IPS DF 6.9 (cell line): ENCODE results near the gene NTN3.

ENCODE experiments used
- DNase-seq: peaks from one replicate; pipeline ENCODE4 v3.0.0-alpha.2; 2013; ENCODE audit warnings: low read depth, low spot score
- H3K27ac ChIP-seq: one replicate; pipeline ENCODE4 v1.5.1; 2013; ENCODE audit warnings: low read length, control low read depth
- H3K27me3 ChIP-seq: 2 replicates; pipeline ENCODE4 v1.6.1; 2013; ENCODE audit warnings: mild to moderate bottlenecking, low read length; ENCODE audit not compliant: control insufficient read depth, insufficient read depth
- H3K36me3 ChIP-seq: 2 replicates; pipeline ENCODE4 v1.6.1; 2013; ENCODE audit warnings: low read length; ENCODE audit not compliant: control insufficient read depth, insufficient read depth
- H3K4me1 ChIP-seq: 2 replicates; pipeline ENCODE4 v1.6.1; 2013; ENCODE audit warnings: low read length; ENCODE audit not compliant: control insufficient read depth, insufficient read depth
- H3K4me3 ChIP-seq: 2 replicates; pipeline ENCODE4 v1.5.1; 2013; ENCODE audit warnings: mild to moderate bottlenecking, low read length
- H3K9me3 ChIP-seq: 2 replicates; pipeline ENCODE4 v1.6.1; 2013; ENCODE audit warnings: low read length, inconsistent platforms; ENCODE audit not compliant: control insufficient read depth, insufficient read depth
- WGBS: extraction: QIAGEN DNeasy Blood & Tissue Kit; methylation state at CpG from one replicate; pipeline ENCODE4 v1.1.7; 2013; ENCODE audit warnings: mixed read lengths, missing lambda C conversion rate; ENCODE audit not compliant: insufficient read length, insufficient coverage; 5-methylcytosine and 5-hydroxymethylcytosine counted together

NTN3 gene

DNA sequence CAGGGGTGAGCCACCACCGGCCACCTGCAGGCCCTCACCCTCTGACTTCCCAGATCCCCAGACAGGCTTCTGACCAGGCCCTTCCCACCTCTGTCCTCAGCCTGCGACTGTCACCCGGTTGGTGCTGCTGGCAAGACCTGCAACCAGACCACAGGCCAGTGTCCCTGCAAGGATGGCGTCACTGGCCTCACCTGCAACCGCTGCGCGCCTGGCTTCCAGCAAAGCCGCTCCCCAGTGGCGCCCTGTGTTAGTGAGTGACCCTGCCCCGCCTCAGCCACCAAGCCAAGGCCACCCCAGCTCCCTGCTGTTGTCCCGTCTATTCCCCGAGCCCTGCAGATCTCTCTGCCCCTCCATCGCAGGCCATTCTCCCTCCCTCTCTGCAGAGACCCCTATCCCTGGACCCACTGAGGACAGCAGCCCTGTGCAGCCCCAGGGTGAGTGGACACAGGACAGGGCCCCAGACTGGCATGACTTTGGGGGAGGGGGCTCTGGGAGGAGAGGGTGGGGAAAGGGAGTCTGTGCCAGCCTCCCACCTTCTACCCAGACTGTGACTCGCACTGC lies 1.9 kb downstream of the NTN3 start:
- H3K4me1 ChIP-seq: peaks cover 19% of the 10 kb centered on the region
- H3K27me3 ChIP-seq: peaks cover 17% of the 10 kb centered on the region
- no peak overlapping the region for H3K27ac ChIP-seq
- no peaks in the 10 kb centered on the region for H3K9me3 ChIP-seq
- no peak overlapping the region; the same call in 1 of the 2 replicates for H3K4me3 ChIP-seq
- no CpG with 5 or more reads among the region's 14 CpGs for WGBS
- H3K36me3 ChIP-seq: no peaks in the 10 kb centered on the region
- DNase-seq: no peak

DNA sequence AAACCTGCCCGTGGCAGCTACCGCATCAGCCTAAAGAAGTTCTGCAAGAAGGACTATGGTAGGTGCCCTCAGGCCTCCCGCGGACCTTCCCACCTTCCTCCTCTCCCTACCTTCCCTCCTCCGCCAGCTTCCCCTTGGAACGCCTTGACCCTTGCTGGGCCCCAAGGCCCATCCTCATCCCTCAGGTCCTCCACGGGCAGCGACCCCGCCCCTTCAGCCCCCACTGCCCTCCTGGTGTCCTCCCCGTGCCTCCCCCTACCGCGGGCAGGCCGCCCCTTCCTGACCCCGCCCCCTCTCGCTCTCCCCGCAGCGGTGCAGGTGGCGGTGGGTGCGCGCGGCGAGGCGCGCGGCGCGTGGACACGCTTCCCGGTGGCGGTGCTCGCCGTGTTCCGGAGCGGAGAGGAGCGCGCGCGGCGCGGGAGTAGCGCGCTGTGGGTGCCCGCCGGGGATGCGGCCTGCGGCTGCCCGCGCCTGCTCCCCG lies 2.4 kb downstream of the NTN3 start:
- H3K27me3 ChIP-seq: peaks cover 17% of the 10 kb centered on the region
- WGBS: no CpG with 5 or more reads among the region's 49 CpGs
- peak overlapping the region; percentile 36; the same call in 1 of the 2 replicates for H3K4me3 ChIP-seq
- H3K4me1 ChIP-seq: peaks cover 16% of the 10 kb centered on the region
- H3K36me3 ChIP-seq: no peaks in the 10 kb centered on the region
- no peak overlapping the region for H3K27ac ChIP-seq
- no peaks in the 10 kb centered on the region for H3K9me3 ChIP-seq
- no peak for DNase-seq

DNA sequence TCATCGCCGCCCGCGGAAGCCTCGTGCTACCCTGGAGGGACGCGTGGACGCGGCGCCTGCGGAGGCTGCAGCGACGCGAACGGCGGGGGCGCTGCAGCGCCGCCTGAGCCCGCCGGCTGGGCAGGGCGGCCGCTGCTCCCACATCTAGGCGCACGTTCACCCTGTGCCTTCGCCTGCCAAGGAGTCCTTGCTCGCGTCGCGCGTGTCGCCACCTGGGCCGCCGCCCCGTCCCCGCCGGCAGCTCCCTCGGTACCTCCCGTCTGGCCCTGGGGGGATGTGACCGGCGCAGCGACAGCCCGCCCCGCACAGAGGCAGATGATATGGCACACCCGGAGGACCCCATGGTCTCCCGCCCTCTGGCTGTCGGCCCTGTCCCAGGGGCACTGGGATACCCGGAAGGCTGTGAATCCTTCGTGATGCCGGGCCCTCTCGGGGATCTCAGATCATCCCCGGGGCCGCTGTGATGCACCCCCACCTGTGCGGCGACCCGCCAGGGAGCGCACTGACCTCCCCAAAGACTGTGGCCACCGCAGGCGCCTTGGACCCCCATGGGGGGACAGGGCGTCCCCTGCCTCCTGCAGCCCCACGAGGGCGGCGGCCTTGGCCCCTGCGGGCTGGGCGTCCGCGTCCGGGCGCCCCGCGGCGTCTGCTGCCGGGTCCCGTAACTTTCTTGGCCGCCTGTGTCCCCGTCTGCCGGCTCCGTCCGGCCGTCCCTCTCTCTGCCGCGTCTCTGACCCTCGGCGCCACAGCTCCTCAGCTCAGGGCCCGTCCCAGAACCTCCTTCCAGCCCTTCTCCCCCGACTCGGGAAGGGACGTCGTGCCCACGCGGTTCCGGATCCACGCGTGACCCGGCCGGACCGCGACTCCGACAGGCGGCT lies 3.1 kb downstream of the NTN3 start:
- DNase-seq: no peak
- H3K27me3 ChIP-seq: peaks cover 13% of the 10 kb centered on the region
- H3K4me1 ChIP-seq: peaks cover 11% of the 10 kb centered on the region

DNA sequence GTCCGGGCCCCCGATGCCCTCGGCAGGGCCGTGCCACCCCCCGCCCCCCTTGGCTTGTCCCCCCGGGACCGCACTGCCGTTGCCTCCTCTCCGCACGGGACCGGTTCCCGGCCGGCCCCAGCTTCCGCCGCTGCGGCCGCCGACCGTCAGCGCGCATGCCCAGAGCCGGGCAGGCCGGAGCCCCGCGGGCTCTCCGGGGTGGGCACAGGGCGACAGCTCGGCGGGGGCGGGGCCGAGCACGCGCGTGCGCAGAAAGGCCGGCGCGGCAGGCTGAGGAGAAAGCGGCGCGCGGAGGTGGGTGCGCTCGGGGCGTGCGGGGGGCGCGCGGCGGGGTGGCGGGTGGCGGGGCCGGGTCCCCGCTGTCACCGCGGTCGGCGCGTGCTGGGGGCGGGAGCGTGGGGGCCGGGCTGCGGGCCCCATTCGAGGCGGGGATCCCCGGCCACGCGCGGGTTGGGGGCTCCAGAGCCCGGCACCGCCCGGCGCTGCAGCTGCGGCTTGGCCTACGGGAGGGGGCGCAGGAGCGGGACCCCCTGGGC lies 3.8 kb downstream of the NTN3 start, which contains the start of gene TBC1D24:
Gene TBC1D24, plus strand, starts transcription at position 251 of the 536 bp plus-strand sequence. CDS start 21,022 bp downstream, outside the sequence.
- Histone ChIP-seq H3K27ac (no peak within 1 kb of the TSS), H3K4me3 (peak within 1 kb of the TSS; percentile 74), H3K4me1 (peaks cover 8% of the 10 kb centered on the region), H3K9me3 (no peaks in the 10 kb centered on the region), H3K27me3 (peaks cover 12% of the 10 kb centered on the region), H3K36me3 (no peaks in the 10 kb centered on the region)
- WGBS: no CpG with 5 or more reads among the region's 77 CpGs
- DNase-seq: no peak

More for the DNA sequence above, 3.1 kb downstream of the NTN3 start:
- Histone ChIP-seq H3K36me3 (no peaks in the 10 kb centered on the region), H3K9me3 (no peaks in the 10 kb centered on the region), H3K27ac (no peak overlapping the region), H3K4me3 (peak overlapping the region; percentile 74)
- WGBS: no CpG with 5 or more reads among the region's 100 CpGs

DNA sequence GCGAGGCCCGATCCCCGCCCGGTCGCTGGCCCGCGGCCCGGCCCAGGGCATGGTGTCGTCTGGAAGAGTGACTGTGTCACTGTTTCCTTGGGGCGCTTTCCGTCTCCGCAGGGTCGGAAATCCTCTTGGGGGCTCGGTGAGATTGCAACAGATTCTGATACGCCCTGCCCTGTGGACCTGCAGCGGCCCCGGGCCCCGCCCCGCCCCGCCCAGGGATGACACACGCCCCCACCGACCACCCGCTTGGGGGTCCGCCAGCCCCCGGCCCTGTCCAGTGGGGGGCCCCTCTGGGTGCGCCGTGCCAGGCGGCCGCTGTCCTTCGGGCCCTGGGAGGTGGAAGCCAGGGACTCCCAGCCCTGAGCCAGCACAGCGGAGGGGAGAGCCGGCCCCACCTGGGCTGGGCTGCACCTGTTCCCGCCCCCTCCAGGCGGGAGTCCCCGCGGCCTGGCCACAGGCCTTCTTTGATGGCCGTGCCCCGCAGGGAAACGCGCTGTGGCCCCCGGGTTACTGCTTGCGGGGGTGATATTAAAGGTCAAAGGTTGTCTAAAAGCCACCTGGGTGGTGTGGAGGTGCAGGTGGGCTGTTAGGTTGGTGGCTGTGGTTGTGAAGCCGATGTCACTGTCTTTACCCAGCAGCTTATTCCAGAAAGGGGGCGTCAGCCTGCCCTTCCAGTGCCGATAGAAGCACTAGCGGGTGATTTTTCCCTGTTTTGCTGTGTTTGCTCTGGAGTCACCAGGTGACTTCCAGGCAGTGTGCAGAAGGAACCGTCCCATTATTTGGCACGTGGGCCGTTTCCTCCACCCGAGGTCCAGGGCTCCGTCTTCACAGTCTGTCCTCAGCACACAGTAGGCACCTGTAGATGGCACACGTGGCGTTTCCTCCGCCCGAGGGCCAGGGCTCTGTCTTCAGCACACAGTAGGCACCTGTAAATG lies 4.6 kb downstream of the NTN3 start:
- no peak overlapping the region for H3K27ac ChIP-seq
- no peaks in the 10 kb centered on the region for H3K36me3 ChIP-seq
- no peak for DNase-seq
- no peaks in the 10 kb centered on the region for H3K9me3 ChIP-seq
- H3K27me3 ChIP-seq: peaks cover 7% of the 10 kb centered on the region; the same call in 1 of the 2 replicates
- peaks cover 7% of the 10 kb centered on the region for H3K4me1 ChIP-seq
- peak overlapping the region; percentile 74 for H3K4me3 ChIP-seq
- WGBS: no CpG with 5 or more reads among the region's 55 CpGs

DNA sequence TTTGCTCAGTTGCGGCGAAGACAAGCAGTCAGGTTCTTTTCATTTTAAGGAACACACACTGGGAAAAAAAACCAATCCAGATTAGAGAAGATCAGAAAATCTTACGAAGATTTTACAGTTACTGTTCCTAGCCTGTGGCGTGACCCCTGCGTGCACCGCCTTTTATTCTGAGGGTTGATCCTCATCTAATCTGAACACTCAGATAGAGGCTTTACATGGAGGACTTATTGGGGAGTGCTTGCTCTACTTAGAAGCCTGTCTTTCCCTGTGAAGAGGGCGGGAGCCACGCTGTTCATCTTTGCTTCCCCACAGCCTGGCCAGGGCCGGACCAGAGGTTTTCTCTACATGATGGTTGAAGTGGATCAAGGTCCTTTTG lies 5.2 kb downstream of the NTN3 start:
- no peak overlapping the region for H3K27ac ChIP-seq
- WGBS: no CpG with 5 or more reads among the region's 9 CpGs

DNA sequence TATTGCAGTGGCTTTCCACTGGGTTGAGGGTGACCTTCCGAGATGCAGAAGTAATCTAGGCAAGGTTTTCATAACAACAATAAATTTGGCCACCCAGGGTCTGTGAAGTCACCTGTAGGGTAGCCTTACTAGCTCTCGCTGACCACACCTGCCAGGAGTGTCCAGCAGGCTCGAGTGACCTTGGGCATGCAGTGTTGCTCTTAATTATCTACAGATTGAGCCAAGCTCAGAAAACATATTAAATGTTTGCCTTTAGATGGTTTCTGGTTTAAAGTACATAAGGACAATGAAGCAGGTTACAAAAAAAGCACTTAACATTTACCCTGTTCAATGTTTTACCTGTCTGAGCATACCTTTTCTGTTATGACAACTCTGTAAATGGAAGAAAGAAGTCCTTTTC lies 5.6 kb downstream of the NTN3 start:
- no CpG with 5 or more reads among the region's 3 CpGs for whole genome bisulfite sequencing
- DNase-seq: no peak
- Histone ChIP-seq H3K4me1 (peaks cover 4% of the 10 kb centered on the region), H3K9me3 (no peaks in the 10 kb centered on the region), H3K27ac (no peak overlapping the region), H3K27me3 (peaks cover 6% of the 10 kb centered on the region; the same call in 1 of the 2 replicates), H3K36me3 (no peaks in the 10 kb centered on the region), H3K4me3 (no peak overlapping the region)

More for the DNA sequence above, 5.2 kb downstream of the NTN3 start:
- Histone ChIP-seq H3K27me3 (peaks cover 6% of the 10 kb centered on the region; the same call in 1 of the 2 replicates), H3K36me3 (no peaks in the 10 kb centered on the region), H3K9me3 (no peaks in the 10 kb centered on the region), H3K4me1 (peaks cover 6% of the 10 kb centered on the region), H3K4me3 (no peak overlapping the region)
- no peak for DNase-seq

DNA sequence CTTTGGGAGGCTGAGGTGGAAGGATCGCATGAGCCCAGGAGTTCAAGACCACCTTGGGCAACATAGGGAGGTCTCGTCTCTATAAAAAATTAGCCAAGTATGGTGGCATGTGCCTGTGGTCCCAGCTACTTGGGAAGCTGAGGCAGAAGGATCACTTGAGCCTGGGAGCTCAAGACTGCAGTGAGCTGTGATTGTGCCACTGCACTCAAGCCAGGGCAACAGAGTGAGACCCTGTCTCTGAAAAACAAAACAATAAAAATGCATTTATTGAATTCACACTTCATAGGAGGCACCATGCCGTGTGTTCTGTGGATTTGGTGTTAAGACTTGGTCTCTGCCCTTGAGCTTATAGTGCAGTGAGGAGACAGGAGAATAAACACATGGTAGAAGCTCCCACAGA lies 6.2 kb downstream of the NTN3 start:
- Histone ChIP-seq H3K36me3 (no peaks in the 10 kb centered on the region), H3K4me3 (no peak overlapping the region), H3K27ac (no peak overlapping the region), H3K9me3 (no peaks in the 10 kb centered on the region), H3K27me3 (peaks cover 4% of the 10 kb centered on the region; the same call in 1 of the 2 replicates), H3K4me1 (peaks cover 4% of the 10 kb centered on the region)
- no peak for DNase-seq
- WGBS: no CpG with 5 or more reads among the region's 3 CpGs

DNA sequence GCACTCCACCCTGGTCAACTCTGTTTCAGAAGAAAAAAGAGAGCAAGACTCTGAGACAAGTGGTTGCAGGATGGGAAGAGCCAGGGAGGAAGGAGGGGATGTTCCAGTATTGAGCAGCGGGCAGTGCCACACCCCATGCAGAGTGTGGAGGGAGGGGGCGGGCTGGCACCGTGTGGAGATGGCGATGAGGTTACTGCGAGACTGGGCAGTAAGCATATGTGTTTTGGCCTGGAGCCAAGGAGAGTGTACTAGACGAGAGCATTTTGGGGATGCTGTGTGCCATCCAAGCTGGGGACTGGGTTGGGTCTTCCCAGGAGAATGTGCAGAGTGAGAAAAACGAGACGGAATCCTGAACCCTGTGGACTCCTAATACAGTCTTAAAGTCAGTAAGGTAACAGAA lies 7.2 kb downstream of the NTN3 start:
- H3K4me1 ChIP-seq: peaks cover 2% of the 10 kb centered on the region
- H3K27me3 ChIP-seq: peaks cover under 1% of the 10 kb centered on the region; the same call in 1 of the 2 replicates
- H3K27ac ChIP-seq: no peak overlapping the region
- no peak overlapping the region for H3K4me3 ChIP-seq
- no peak for DNase-seq
- no peaks in the 10 kb centered on the region for H3K9me3 ChIP-seq
- no peaks in the 10 kb centered on the region for H3K36me3 ChIP-seq
- no CpG with 5 or more reads among the region's 8 CpGs for WGBS
